HS-5 (cell line): ENCODE measurements around the gene LHX3.

Experiments used
- DNase-seq: peaks from one replicate; pipeline ENCODE4 v3.0.0-alpha.2; 2012; ENCODE audit warnings: low read depth

LHX3 gene

GRCh38 chr9:136192289-136193126 is 12.4 kb downstream of the LHX3 start:
- no peak for DNase-seq

- DNase-seq = no peak
Observed at GRCh38 chr9:136191960-136192286, 13.0 kb downstream of the LHX3 start.

- no peak for DNase-seq
Observed at GRCh38 chr9:136191099-136191959, 13.6 kb downstream of the LHX3 start.

- no peak for DNase-seq
Observed at GRCh38 chr9:136190656-136191055, 14.3 kb downstream of the LHX3 start.

GRCh38 chr9:136190237-136190601 is 14.7 kb downstream of the LHX3 start:
- DNase-seq = no peak

- no peak for DNase-seq
Observed at GRCh38 chr9:136189394-136190236, 15.3 kb downstream of the LHX3 start.

- DNase-seq = no peak
Observed at GRCh38 chr9:136187683-136188586, 17.0 kb downstream of the LHX3 start.

GRCh38 chr9:136187197-136187596 is 17.7 kb downstream of the LHX3 start:
- DNase-seq = no peak

- DNase-seq = no peak
Observed at GRCh38 chr9:136186386-136186785, 18.5 kb downstream of the LHX3 start.

- no peak for DNase-seq
Observed at GRCh38 chr9:136185596-136186366, 19.1 kb downstream of the LHX3 start.

GRCh38 chr9:136185066-136185465 is 19.9 kb downstream of the LHX3 start:
- DNase-seq = no peak

- DNase-seq = no peak
Observed at GRCh38 chr9:136182850-136183422, 22.0 kb downstream of the LHX3 start.

GRCh38 chr9:136182420-136182787 is 22.5 kb downstream of the LHX3 start:
- no peak for DNase-seq

GRCh38 chr9:136181784-136182419 is 23.0 kb downstream of the LHX3 start:
- DNase-seq = no peak

- no peak for DNase-seq
Observed at GRCh38 chr9:136180586-136180985, 24.3 kb downstream of the LHX3 start.

- no peak for DNase-seq
Observed at GRCh38 chr9:136179761-136180160, 25.2 kb downstream of the LHX3 start.

- no peak for DNase-seq
Observed at GRCh38 chr9:136179101-136179616, 25.8 kb downstream of the LHX3 start.

- no peak for DNase-seq
Observed at GRCh38 chr9:136178773-136179075, 26.2 kb downstream of the LHX3 start.

- no peak for DNase-seq
Observed at GRCh38 chr9:136178061-136178772, 26.7 kb downstream of the LHX3 start.
